ENCODE measurements around the gene DNAJC16. TPM values are rescaled to one million over a fixed set of nuclear protein-coding genes. Genes with fewer than 3 reads are reported as not detected.

The DNAJC16 gene
- total and polyA plus RNA-seq, 2 of the 4 experiments (the other 2 are of a cell fraction), result 8.0 to 13.1 TPM

- Histone ChIP-seq H3K4me1 (ENCODE audit: control insufficient read depth, insufficient read depth, low read length) (peaks cover 6% of the 10 kb centered on the region), H4K8ac (ENCODE audit: low read depth in 2 of 2, low read length in 2 of 2) (no peak overlapping the region), H4K91ac (ENCODE audit: insufficient read depth, low read depth, low read length) (no peak overlapping the region), H3K9me1 (ENCODE audit: insufficient read depth, low read length) (peaks cover 3% of the 10 kb centered on the region), H2BK120ac (ENCODE audit: low read depth, low read length) (no peak overlapping the region), H2AK5ac (ENCODE audit: low read depth, low read length) (no peak overlapping the region), H3K18ac (ENCODE audit: low read depth, low read length) (no peak overlapping the region), H3K23ac (ENCODE audit: low read depth, low read length) (no peak overlapping the region), H3K4me2 (ENCODE audit: low read depth, low read length) (no peak overlapping the region), H4K20me1 (ENCODE audit: insufficient read depth, low read length) (no peaks in the 10 kb centered on the region), H3K27me3 (ENCODE audit: control insufficient read depth, insufficient read depth, low read length) (no peaks in the 10 kb centered on the region), H2AFZ (replicated peaks; ENCODE audit: low read length, poor library complexity) (no peak overlapping the region), H3K79me1 (ENCODE audit: low read depth in 1 of 2, low read length in 2 of 2) (peaks cover 10 to 12% of the 10 kb centered on the region in 2 experiments; a peak in 3 of 4 replicates), H3K9me3 (ENCODE audit: control insufficient read depth, insufficient read depth, low read length) (no peaks in the 10 kb centered on the region), H2BK20ac (ENCODE audit: low read depth, low read length) (no peak overlapping the region), H3K14ac (replicated peaks; ENCODE audit: low read depth, low read length) (no peak overlapping the region), H2BK5ac (ENCODE audit: low read depth, low read length, poor library complexity, severe bottlenecking) (no peak overlapping the region), H3K4ac (ENCODE audit: low read depth, low read length) (no peak overlapping the region), H3K56ac (ENCODE audit: extremely low read depth, insufficient read depth, low read length) (no peak overlapping the region), H3K4me3 (ENCODE audit: insufficient read depth, low read depth, low read length) (no peak overlapping the region), H4K5ac (ENCODE audit: low read depth, low read length) (no peak overlapping the region), H2BK15ac (ENCODE audit: low read depth, low read length) (no peak overlapping the region), H3K36me3 (ENCODE audit: control insufficient read depth, insufficient read depth, low read length) (peaks cover 39% of the 10 kb centered on the region), H3K9ac (ENCODE audit: low read depth, low read length) (no peak overlapping the region), H3K27ac (ENCODE audit: insufficient read depth, low read length) (no peak overlapping the region), H2AK9ac (replicated peaks; ENCODE audit: low read depth, low read length, poor library complexity) (no peak overlapping the region)
- dilution Hi-C loops (cut with HindIII; ENCODE audit: low sequenced_read_pairs, unreplicated experiment), result no loop called here
- CTCF ChIA-PET, result no interaction called here
- TF ChIP-seq MAFK (IDR thresholded peaks at IDR 0.05; ENCODE audit: low read depth, low read length), result peak; percentile 47
- TF ChIP-seq CHD1 (IDR thresholded peaks at IDR 0.05; ENCODE audit: low read depth, low read length), result no peak
- BruUV-seq (replicated peaks), result no TSS peak
- no CpG with 5 or more reads among the region's 4 CpGs for WGBS, 2 experiments (ENCODE audit: extremely low coverage in 2 of 2, insufficient read length in 1 of 2)
- no peak for ATAC-seq (ENCODE audit: low read depth)
- DNase-seq, result no peak
- in situ Hi-C loops (cut with MboI; ENCODE audit: low sequenced_read_pairs), result no loop called here
- intact Hi-C loops (cut with micrococcal nuclease), result no loop called here
- POLR2A ChIA-PET (ENCODE audit: unreplicated experiment), result no interaction called here
Measured at GRCh38 chr1:15541231-15541792, 14.7 kb downstream of the DNAJC16 start.

Data from IMR-90 (cell line).